ENCODE measurements around the gene DYNLT4.
"Not testable (repeated sequence)": the region's sequence is repeated elsewhere in the genome, so short reads cannot be mapped to it uniquely, and the experiment has no call there.

DYNLT4 gene

GRCh38 chr1:44829506-44830384 is 22.6 kb upstream of the DYNLT4 start:
- no peak overlapping the region for H3K4me3 ChIP-seq (ENCODE audit: low read length)
- no peak for DNase-seq (ENCODE audit: low read depth, low spot score)

- no peak for DNase-seq (ENCODE audit: low read depth, low spot score)
- H3K4me3 ChIP-seq (ENCODE audit: low read length) = no peak overlapping the region
Observed at GRCh38 chr1:44828841-44829440, 21.8 kb upstream of the DYNLT4 start.

DNA sequence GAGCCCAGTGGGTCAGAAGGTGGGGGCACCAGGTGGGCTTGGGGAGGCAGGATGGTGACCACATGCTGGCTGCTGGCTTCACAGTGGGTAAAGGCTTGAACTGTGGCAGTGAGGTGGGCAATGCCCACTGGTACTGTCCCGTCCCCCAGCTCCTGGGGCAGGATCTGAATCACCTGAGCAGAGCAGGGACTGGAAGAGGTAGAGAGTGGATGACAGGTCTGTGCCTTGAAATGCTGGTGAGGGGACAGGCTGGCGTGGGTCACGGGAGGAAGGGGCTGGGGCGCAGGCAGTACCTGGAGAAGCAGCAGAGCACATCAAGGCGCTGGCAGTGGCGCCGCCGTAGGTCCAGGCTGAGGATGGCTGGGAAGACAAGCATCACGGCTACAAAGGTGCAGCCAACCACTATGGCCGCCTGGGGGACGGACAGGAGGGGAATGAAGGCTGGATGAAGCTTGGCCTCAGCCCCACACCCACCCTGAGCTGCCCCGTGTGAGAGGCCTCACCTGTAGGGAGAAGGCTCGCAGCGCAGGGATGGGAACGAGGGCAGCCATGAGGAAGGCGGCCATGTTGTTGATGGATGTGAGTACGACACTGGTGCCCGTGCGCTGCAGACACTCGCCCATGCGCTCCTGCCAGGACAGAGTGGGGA is 21.0 kb upstream of the DYNLT4 start:
- H3K4me3 ChIP-seq (ENCODE audit: low read length) = no peak overlapping the region
- DNase-seq (ENCODE audit: low read depth, low spot score) = no peak

- DNase-seq (ENCODE audit: low read depth, low spot score) = peak; percentile 37
Observed at GRCh38 chr1:44827197-44828002, 20.2 kb upstream of the DYNLT4 start.

GRCh38 chr1:44826375-44827196 is 19.4 kb upstream of the DYNLT4 start:
- DNase-seq (ENCODE audit: low read depth, low spot score) = no peak
- no peak overlapping the region for H3K4me3 ChIP-seq (ENCODE audit: low read length)

More at GRCh38 chr1:44827197-44828002, 20.2 kb upstream of the DYNLT4 start:
- no peak overlapping the region for H3K4me3 ChIP-seq (ENCODE audit: low read length)

DNA sequence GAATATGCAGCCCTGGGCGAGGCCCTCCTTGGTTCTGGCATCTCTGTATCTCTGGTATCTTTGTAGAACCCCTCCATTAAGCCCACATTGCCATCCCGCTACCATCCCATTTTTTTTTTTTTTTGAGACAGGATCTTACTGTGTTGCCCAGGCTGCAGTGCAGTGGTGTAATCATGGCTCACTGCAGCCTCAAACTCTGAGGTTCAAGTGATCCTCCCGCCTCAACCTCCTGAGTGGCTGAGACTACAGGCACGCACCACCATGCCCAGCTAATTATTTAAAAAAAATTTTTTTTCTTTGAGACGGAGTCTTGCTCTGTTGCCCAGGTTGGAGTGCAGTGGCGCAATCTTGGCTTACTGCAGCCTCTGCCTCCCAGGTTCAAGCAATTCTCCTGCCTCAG is 17.2 kb upstream of the DYNLT4 start:
- DNase-seq (ENCODE audit: low read depth, low spot score); H3K4me3 ChIP-seq (ENCODE audit: low read length): not testable (repeated sequence)

- DNase-seq (ENCODE audit: low read depth, low spot score) = no peak
- H3K4me3 ChIP-seq (ENCODE audit: low read length) = no peak overlapping the region
Observed at GRCh38 chr1:44822981-44823451, 15.9 kb upstream of the DYNLT4 start.

- H3K4me3 ChIP-seq (ENCODE audit: low read length) = no peak overlapping the region
- DNase-seq (ENCODE audit: low read depth, low spot score) = no peak
Observed at GRCh38 chr1:44822131-44822701, 15.1 kb upstream of the DYNLT4 start.

DNA sequence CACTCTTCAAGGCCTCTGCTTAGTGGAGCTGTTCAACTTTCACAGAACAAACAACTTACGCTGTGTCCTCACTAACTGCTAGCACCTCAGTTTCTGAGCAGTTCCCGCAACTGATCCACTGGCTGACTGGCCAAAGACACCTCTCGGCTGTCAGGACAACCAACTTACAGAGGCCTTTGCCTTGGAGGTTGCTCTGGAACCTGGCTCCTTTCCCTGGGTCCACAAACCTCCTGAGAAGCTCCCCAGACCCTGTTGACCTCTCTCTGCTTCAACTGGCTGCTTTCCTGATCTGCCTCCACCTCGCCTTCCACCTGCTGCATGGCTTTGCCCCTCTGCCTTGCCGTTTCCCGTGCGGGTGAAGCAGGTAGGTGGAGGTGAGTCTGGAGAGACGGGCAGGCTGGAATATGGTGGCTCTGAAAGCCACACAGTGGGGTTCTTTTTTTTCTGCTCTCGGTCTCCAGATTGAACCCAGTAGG is 14.1 kb upstream of the DYNLT4 start:
- DNase-seq (ENCODE audit: low read depth, low spot score) = no peak
- no peak overlapping the region for H3K4me3 ChIP-seq (ENCODE audit: low read length)

DNA sequence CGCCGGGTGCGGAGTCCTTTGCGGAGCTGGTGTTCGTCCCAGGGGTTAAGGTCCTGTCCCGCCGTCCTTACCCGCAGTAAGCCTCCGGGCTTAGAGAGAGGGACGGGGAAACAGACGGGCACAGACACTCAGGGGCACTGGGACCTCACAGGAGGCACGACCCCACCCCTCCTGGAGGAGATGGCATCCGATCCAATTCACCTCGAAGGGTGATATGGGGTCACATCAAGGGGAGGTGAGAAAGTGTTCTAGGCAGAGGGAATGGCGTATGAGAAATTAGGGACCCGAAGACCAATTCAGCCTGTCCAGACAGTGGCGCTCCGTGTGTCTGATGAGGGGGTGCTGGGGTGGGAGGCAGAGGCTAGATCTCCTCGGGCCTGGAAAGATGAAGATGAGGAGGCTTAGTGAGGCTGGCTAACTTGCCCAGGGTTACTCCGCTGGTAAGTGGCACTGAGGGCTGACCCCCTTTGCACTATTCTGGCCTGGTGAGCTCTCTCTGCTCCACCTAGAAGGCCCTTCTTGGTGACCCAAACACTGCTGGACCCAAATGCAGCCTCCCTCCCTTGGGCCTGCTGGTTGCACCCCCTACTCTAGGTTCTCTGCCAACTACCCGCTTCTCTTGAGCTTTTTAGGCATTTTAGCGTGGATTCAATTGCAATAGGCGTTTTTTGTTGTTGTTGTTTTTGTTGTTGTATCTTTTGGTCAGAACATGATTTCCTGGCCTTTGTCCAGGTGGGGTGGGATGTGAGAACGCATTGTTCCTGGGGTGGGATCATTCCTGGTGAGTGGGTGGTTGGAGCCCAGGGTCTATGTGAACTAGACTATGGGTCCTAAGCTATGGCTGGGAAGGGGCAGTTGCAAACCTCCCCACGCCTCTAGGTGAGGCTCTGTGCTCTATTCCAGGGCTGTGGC is 13.4 kb upstream of the DYNLT4 start:
- H3K4me3 ChIP-seq (ENCODE audit: low read length) = peak overlapping the region; percentile 62
- no peak for DNase-seq (ENCODE audit: low read depth, low spot score)

DNA sequence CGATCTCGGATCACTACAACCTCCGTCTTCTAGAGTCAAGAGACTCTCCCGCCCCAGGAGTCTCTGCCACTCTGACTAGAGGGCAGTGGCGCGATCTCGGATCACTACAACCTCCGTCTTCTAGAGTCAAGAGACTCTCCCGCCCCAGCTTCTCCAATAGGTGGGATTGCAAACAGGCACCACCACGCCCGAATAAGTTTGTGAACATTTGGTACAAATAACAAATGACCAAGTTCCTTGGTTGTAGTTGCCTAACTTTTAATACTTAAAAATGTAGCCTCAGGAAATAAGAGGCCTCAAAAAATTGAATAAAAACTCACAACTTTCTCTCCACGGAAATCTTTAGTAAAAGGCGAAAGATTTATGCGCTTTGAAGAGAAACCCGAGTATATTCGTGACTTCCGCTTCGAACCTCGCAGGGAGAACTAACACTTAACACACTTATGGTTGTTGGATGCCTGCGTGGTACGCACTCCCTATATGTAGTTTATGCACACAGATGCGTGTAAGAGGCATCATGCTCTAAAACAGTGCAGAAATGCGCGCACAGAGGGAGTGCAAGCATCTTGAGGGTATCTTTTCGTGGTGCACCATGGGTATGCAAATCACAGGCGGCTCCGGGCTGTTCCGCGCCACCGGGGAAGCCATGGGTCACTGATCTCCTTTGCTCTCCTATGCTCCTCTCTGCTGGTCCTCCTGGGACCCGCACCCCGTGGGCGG is 12.6 kb upstream of the DYNLT4 start:
- peak; percentile 95 for DNase-seq (ENCODE audit: low read depth, low spot score)
- peak overlapping the region; percentile 62 for H3K4me3 ChIP-seq (ENCODE audit: low read length)

DNA sequence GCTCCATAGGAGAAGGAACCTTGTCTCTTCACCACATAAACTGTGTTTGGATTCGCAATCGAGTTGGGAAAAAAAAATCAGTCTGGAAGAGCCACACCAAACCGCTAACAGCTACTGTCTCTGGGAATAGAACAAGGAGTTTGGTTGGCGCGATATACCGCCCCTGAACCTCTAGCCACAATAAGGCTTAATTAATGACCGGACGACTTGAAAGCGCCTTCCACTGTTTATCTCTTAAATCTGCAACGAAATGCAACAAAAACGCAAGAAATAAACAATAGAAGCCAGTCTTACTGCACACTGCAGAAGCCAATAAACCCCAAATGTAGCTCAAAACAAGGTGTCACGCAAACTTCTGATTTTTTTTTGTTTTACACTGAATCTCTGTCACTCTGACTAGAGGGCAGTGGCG is 12.1 kb upstream of the DYNLT4 start:
- H3K4me3 ChIP-seq (ENCODE audit: low read length) = peak overlapping the region; percentile 62
- DNase-seq (ENCODE audit: low read depth, low spot score) = no peak

DNA sequence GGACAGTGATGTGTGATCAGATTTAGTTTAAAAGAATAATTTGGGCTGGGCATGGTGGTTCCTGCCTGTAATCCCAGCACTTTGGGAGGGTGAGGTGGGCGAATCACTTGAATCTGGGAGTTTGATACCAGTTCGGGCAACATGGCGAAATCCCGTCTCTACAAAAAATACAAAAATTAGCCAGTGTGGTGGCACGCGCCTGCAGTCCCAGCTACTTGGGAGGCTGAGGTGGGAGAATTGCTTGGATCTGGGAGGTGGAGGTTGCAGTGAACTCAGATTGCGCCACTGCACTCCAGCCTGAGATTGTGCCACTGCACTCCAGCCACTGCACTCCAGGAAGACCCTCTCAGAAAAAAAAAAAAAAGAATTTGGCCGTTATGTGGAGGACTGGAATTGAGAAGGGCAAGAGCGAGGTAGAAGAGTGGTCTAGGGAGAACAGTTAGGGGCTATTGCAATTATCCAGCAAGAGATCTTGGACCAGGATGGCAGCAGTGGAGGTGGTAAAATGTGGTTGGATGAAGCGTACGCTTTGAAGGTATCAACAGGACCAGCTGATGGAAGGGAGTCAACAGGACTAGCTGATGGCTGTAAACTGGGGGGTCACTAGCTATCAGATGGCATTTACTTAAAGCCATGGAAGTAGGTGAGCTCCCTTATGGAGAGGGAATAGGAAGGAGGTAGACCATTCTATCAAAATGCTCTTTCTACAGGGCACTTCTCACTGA is 10.8 kb upstream of the DYNLT4 start:
- H3K4me3 ChIP-seq (ENCODE audit: low read length) = no peak overlapping the region
- DNase-seq (ENCODE audit: low read depth, low spot score) = no peak

DNA sequence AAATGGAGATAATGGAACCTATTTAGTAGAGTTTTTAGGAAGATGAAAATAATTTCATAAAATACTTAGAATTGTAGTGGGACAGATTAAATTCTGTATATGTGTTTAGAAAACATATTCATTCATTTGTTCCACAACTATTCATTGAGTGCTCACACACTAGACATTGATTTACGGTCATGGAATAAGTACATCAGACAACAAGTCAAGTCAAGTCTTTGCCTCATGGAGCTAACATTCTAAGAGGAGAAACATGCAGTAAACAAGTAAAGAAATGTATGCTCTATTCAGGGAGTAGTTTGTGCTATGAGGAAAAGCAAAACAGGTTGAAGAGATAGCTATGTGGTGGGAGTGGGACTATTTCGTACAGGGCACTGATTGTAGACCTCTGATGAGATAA is 10.2 kb upstream of the DYNLT4 start:
- no peak overlapping the region for H3K4me3 ChIP-seq (ENCODE audit: low read length)
- DNase-seq (ENCODE audit: low read depth, low spot score) = no peak

GRCh38 chr1:44815926-44816325 is 8.8 kb upstream of the DYNLT4 start:
- H3K4me3 ChIP-seq (ENCODE audit: low read length); DNase-seq (ENCODE audit: low read depth, low spot score): not testable (repeated sequence)

All from Jurkat, Clone E6-1 (cell line).